MM.1S (cell line): ENCODE results near the gene TBX2.
A peak's percentile ranks its signal among the peaks of the same experiment; 100 is the strongest.

Experiments used
- DNase-seq: peaks from one replicate; pipeline ENCODE4 v3.0.0-alpha.2; 2015
- H2AFZ ChIP-seq: fragments of 300-600 bp; sonication (generic); 2 replicates; pipeline ENCODE4 v1.6.0; 2016; ENCODE audit warnings: antibody characterized with exemption, low read length
- H3F3A ChIP-seq: fragments of 300-600 bp; sonication (generic); 2 replicates; pipeline ENCODE4 v1.6.1; 2016; ENCODE audit warnings: mild to moderate bottlenecking, antibody characterized with exemption, low read length, moderate library complexity, mixed read lengths; ENCODE audit not compliant: insufficient read depth
- H3K27ac ChIP-seq: fragments of 300-600 bp; sonication (generic); 2 replicates; pipeline ENCODE4 v1.5.1; 2016; ENCODE audit warnings: mild to moderate bottlenecking, low read length
- H3K27me3 ChIP-seq: fragments of 300-600 bp; sonication (generic); replicated peaks from 2 replicates; pipeline ENCODE4 v1.6.0; 2016; ENCODE audit warnings: low read length; ENCODE audit not compliant: insufficient read depth
- H3K36me3 ChIP-seq: fragments of 300-600 bp; sonication (generic); replicated peaks from 2 replicates; pipeline ENCODE4 v1.6.1; 2016; ENCODE audit warnings: mild to moderate bottlenecking, low read length, mixed read lengths; ENCODE audit not compliant: insufficient read depth
- H3K4me1 ChIP-seq: fragments of 300-600 bp; sonication (generic); 2 replicates; pipeline ENCODE4 v1.6.1; 2016; ENCODE audit warnings: low read length, mixed read lengths
- H3K4me2 ChIP-seq: fragments of 300-600 bp; sonication (generic); 2 replicates; pipeline ENCODE4 v1.6.0; 2016; ENCODE audit warnings: low read depth, low read length
- H3K4me3 ChIP-seq: fragments of 300-600 bp; sonication (generic); 2 replicates; pipeline ENCODE4 v1.5.1; 2016; ENCODE audit warnings: low read length, mixed read lengths
- H3K79me2 ChIP-seq: fragments of 300-600 bp; sonication (generic); 2 replicates; pipeline ENCODE4 v1.6.1; 2016; ENCODE audit warnings: mixed run types, low read length, mixed read lengths
- H3K9ac ChIP-seq: fragments of 300-600 bp; sonication (generic); 2 replicates; pipeline ENCODE4 v1.6.1; 2016; ENCODE audit warnings: low read length, mixed read lengths
- H3K9me2 ChIP-seq: fragments of 300-600 bp; sonication (generic); replicated peaks from 2 replicates; pipeline ENCODE4 v1.6.1; 2016; ENCODE audit warnings: mild to moderate bottlenecking, low read length, mixed read lengths; ENCODE audit not compliant: insufficient read depth
- H3K9me3 ChIP-seq: fragments of 300-600 bp; sonication (generic); replicated peaks from 2 replicates; pipeline ENCODE4 v1.6.1; 2016; ENCODE audit warnings: mild to moderate bottlenecking, low read length, mixed read lengths; ENCODE audit not compliant: insufficient read depth
- H4K20me1 ChIP-seq: fragments of 300-600 bp; sonication (generic); 2 replicates; pipeline ENCODE4 v1.6.1; 2016; ENCODE audit warnings: mild to moderate bottlenecking, low read length, moderate library complexity, mixed read lengths; ENCODE audit not compliant: insufficient read depth
- CTCF ChIP-seq: fragments of 300-600 bp; sonication (generic); IDR thresholded peaks from 2 replicates; pipeline ENCODE4 v1.5.1; 2016; ENCODE audit warnings: antibody characterized with exemption, low read length, mixed read lengths
- EZH2 ChIP-seq: fragments of 300-600 bp; sonication (generic); optimal IDR thresholded peaks from 2 replicates; pipeline ENCODE3; 2017; ENCODE audit warnings: low read depth, mild to moderate bottlenecking, antibody characterized with exemption, low read length, mixed read lengths
- EZH2phosphoT487 ChIP-seq: fragments of 300-600 bp; sonication (generic); IDR thresholded peaks from 2 replicates; pipeline ENCODE4 v1.6.1; 2018; ENCODE audit warnings: antibody characterized with exemption, low read length

The TBX2 gene

GRCh38 chr17:61406971-61407911 lies 7.6 kb downstream of the TBX2 start:
- no peaks in the 10 kb centered on the region for H3K4me1 ChIP-seq
- no peak for DNase-seq
- no peaks in the 10 kb centered on the region for H4K20me1 ChIP-seq
- H3K27ac ChIP-seq = no peak overlapping the region
- no peaks in the 10 kb centered on the region for H3K9me2 ChIP-seq
- no peak overlapping the region for H3K4me3 ChIP-seq
- no peak overlapping the region for H3K4me2 ChIP-seq
- H2AFZ ChIP-seq = no peak overlapping the region
- H3K9ac ChIP-seq = no peak overlapping the region
- TF ChIP-seq EZH2 = no peak
- TF ChIP-seq EZH2phosphoT487 = no peak
- TF ChIP-seq CTCF = no peak
- H3K36me3 ChIP-seq = no peaks in the 10 kb centered on the region
- H3F3A ChIP-seq = 0 out of 2 replicates have a peak, but pooled peaks cover 4% of the 10 kb centered on the region
- H3K9me3 ChIP-seq = no peaks in the 10 kb centered on the region
- no peaks in the 10 kb centered on the region for H3K79me2 ChIP-seq
- H3K27me3 ChIP-seq = peaks cover 53% of the 10 kb centered on the region

DNA sequence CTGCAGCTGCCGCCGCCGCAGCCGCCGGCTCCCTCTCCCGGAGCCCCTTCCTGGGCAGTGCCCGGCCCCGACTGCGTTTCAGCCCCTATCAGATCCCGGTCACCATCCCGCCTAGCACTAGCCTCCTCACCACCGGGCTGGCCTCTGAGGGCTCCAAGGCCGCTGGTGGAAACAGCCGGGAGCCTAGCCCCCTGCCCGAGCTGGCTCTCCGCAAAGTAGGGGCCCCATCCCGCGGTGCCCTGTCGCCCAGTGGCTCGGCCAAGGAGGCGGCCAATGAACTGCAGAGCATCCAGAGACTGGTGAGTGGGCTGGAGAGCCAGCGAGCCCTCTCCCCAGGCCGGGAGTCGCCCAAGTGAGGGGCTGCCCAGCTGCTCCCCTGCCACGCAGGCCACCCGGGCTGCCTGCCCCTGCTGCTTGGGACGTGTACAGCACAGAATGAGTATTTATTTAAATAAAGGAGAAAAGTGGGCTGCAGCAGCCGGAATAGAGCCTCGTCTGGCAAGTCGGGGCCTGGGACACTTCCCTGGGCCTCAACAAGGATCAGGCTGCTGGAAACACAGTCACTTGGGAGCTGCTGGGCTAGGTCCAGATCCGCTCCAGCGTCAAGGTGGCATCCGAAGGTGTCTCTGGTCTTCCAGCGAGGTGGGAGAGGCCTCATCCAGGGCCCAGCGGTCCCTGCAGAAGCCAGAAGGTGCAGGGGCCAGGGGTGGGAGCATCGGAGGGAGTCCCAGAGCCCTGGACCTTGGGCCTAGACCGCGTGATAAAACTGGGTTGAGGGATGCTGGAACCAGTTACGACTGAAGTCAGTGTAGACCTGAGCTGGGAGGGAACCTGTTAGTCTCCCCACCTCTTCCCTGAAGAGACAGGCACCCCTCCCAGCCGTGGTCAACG lies 8.8 kb downstream of the TBX2 start:
- no peak overlapping the region; the same call in 1 of the 2 replicates for H3K9ac ChIP-seq
- no peaks in the 10 kb centered on the region for H3K36me3 ChIP-seq
- H3K27ac ChIP-seq = no peak overlapping the region
- no peaks in the 10 kb centered on the region for H3K9me3 ChIP-seq
- H3K4me3 ChIP-seq = no peak overlapping the region; the same call in 1 of the 2 replicates
- no peaks in the 10 kb centered on the region for H3K9me2 ChIP-seq
- H3K4me1 ChIP-seq = no peaks in the 10 kb centered on the region
- no peaks in the 10 kb centered on the region for H3K79me2 ChIP-seq
- no peak overlapping the region for H2AFZ ChIP-seq
- H4K20me1 ChIP-seq = no peaks in the 10 kb centered on the region
- no peak for DNase-seq
- peak overlapping the region; percentile 78; the same call in 1 of the 2 replicates for H3K4me2 ChIP-seq
- 0 out of 2 replicates have a peak, but pooled peaks cover 4% of the 10 kb centered on the region for H3F3A ChIP-seq
- TF ChIP-seq EZH2phosphoT487 (no peak), EZH2 (no peak), CTCF (no peak)
- H3K27me3 ChIP-seq = peaks cover 43% of the 10 kb centered on the region

- Histone ChIP-seq H3K4me1 (no peaks in the 10 kb centered on the region), H3K4me2 (peak overlapping the region; percentile 78; the same call in 1 of the 2 replicates), H3K36me3 (no peaks in the 10 kb centered on the region), H2AFZ (peak overlapping the region; percentile 70; the same call in 1 of the 2 replicates), H4K20me1 (no peaks in the 10 kb centered on the region), H3K27ac (no peak overlapping the region), H3K4me3 (peak overlapping the region; percentile 71), H3K79me2 (no peaks in the 10 kb centered on the region), H3K9me3 (no peaks in the 10 kb centered on the region), H3K27me3 (peaks cover 31% of the 10 kb centered on the region), H3K9me2 (no peaks in the 10 kb centered on the region), H3K9ac (peak overlapping the region; percentile 21; the same call in 1 of the 2 replicates), H3F3A (0 out of 2 replicates have a peak, but pooled peaks cover 4% of the 10 kb centered on the region)
- DNase-seq = peak; percentile 67
- no peak for TF ChIP-seq EZH2phosphoT487
- TF ChIP-seq EZH2 = no peak
- TF ChIP-seq CTCF = no peak; the same call in 1 of the 2 replicates
These were observed 9.9 kb downstream of the TBX2 start for GRCh38 chr17:61409301-61410112.
